Measurements from ENCODE around the gene LAYN.

DNA sequence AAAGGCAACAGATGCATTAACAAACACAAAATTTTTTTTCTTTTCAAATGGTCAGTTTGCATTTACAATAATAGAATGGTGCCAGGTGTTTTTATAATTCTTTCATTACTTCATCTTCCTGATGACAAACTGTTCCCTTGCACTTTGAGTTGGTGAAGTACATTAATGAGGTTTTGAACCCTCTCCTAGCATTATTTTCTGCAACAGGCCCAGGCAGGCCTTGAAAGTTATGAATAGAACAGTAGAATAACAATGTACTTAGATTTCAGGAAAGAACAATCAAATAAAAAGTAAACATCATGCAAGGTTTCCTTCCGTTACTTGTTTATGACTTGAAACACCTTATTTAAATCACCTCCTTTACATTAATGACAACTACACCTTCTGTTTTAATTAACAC, 37.9 kb upstream of the LAYN start:
- TF ChIP-seq, protein P1, sequence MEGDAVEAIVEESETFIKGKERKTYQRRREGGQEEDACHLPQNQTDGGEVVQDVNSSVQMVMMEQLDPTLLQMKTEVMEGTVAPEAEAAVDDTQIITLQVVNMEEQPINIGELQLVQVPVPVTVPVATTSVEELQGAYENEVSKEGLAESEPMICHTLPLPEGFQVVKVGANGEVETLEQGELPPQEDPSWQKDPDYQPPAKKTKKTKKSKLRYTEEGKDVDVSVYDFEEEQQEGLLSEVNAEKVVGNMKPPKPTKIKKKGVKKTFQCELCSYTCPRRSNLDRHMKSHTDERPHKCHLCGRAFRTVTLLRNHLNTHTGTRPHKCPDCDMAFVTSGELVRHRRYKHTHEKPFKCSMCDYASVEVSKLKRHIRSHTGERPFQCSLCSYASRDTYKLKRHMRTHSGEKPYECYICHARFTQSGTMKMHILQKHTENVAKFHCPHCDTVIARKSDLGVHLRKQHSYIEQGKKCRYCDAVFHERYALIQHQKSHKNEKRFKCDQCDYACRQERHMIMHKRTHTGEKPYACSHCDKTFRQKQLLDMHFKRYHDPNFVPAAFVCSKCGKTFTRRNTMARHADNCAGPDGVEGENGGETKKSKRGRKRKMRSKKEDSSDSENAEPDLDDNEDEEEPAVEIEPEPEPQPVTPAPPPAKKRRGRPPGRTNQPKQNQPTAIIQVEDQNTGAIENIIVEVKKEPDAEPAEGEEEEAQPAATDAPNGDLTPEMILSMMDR (IDR thresholded peaks at IDR 0.05) = no peak
- TF ChIP-seq, protein P2, sequence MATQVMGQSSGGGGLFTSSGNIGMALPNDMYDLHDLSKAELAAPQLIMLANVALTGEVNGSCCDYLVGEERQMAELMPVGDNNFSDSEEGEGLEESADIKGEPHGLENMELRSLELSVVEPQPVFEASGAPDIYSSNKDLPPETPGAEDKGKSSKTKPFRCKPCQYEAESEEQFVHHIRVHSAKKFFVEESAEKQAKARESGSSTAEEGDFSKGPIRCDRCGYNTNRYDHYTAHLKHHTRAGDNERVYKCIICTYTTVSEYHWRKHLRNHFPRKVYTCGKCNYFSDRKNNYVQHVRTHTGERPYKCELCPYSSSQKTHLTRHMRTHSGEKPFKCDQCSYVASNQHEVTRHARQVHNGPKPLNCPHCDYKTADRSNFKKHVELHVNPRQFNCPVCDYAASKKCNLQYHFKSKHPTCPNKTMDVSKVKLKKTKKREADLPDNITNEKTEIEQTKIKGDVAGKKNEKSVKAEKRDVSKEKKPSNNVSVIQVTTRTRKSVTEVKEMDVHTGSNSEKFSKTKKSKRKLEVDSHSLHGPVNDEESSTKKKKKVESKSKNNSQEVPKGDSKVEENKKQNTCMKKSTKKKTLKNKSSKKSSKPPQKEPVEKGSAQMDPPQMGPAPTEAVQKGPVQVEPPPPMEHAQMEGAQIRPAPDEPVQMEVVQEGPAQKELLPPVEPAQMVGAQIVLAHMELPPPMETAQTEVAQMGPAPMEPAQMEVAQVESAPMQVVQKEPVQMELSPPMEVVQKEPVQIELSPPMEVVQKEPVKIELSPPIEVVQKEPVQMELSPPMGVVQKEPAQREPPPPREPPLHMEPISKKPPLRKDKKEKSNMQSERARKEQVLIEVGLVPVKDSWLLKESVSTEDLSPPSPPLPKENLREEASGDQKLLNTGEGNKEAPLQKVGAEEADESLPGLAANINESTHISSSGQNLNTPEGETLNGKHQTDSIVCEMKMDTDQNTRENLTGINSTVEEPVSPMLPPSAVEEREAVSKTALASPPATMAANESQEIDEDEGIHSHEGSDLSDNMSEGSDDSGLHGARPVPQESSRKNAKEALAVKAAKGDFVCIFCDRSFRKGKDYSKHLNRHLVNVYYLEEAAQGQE (IDR thresholded peaks at IDR 0.05) = no peak
- TF ChIP-seq POLR2A (IDR thresholded peaks at IDR 0.05; ENCODE audit: low read length) = no peak
- no peak for TF ChIP-seq EP300 (IDR thresholded peaks at IDR 0.05)
- no peak for TF ChIP-seq RFX5 (IDR thresholded peaks at IDR 0.05)
- no peak for TF ChIP-seq CBX2 (IDR thresholded peaks at IDR 0.05; ENCODE audit: borderline replicate concordance, low read depth)
- TF ChIP-seq, protein P3, sequence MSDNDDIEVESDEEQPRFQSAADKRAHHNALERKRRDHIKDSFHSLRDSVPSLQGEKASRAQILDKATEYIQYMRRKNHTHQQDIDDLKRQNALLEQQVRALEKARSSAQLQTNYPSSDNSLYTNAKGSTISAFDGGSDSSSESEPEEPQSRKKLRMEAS (IDR thresholded peaks at IDR 0.05) = no peak
- TF ChIP-seq NPAS2 (CRISPR knock-in tag; IDR thresholded peaks at IDR 0.05; ENCODE audit: borderline replicate concordance) = no peak
- TF ChIP-seq ESRRA (IDR thresholded peaks at IDR 0.05; ENCODE audit: borderline replicate concordance, low read length) = no peak
- TF ChIP-seq ZFP36 (IDR thresholded peaks at IDR 0.05; ENCODE audit: borderline replicate concordance, partially characterized antibody) = no peak
- TF ChIP-seq POLR2AphosphoS2 (conservative IDR thresholded peaks at IDR 0.05; ENCODE audit: low read length) = no peak

Measured in A549 (cell line).